ENCODE measurements around the gene MUCL3.

GRCh38 chr6:30990422-30991086 is 49.8 kb downstream of the MUCL3 start:
- TF ChIP-seq EZH2 (IDR thresholded peaks at IDR 0.05), result no peak
- no peak for TF ChIP-seq POLR2AphosphoS5 (IDR thresholded peaks at IDR 0.05; ENCODE audit: borderline replicate concordance, low read depth, low read length)
- no peak for TF ChIP-seq FOXP2 (optimal IDR thresholded peaks at IDR 0.05; ENCODE audit: control extremely low read depth, extremely low read length, insufficient read depth)

Measured in SK-N-MC (cell line).